WTC11 (cell line): ENCODE data around the gene EFCC1. TPM values are rescaled to one million over a fixed set of nuclear protein-coding genes. Genes with fewer than 3 reads are reported as not detected.

ENCODE experiments used
- ATAC-seq: fragments of 200-7000 bp; cut with Tn5 transposase; 2 replicates; pipeline ENCODE4 v1.10.0; 2021; ENCODE audit warnings: mild to moderate bottlenecking, moderate library complexity
- CTCF ChIA-PET: fragments of 300-600 bp; sonication (Branson Sonifier 250); formaldehyde crosslinking; loops from one replicate; lab custom pipeline; 2021; ENCODE audit warnings: antibody characterized with exemption; lab: Charles Lee
- POLR2A ChIA-PET: fragments of 350-600 bp; sonication (Branson Sonifier 250); formaldehyde crosslinking; loops from one replicate; lab custom pipeline; 2021; ENCODE audit warnings: antibody characterized with exemption; lab: Charles Lee
- DNase-seq: peaks from one replicate; pipeline ENCODE4 v3.0.0; 2021; ENCODE audit warnings: low spot score
- H3K27ac Mint-ChIP-seq: 2 replicates; pipeline ENCODE4 v1.8.0; 2021; ENCODE audit warnings: mixed read lengths
- H3K27me3 Mint-ChIP-seq: 2 replicates; pipeline ENCODE4 v1.8.0; 2021; ENCODE audit warnings: low read depth, mild to moderate bottlenecking, moderate library complexity, mixed read lengths
- H3K36me3 Mint-ChIP-seq: 2 replicates; pipeline ENCODE4 v1.8.0; 2021; ENCODE audit warnings: mixed read lengths
- H3K4me1 Mint-ChIP-seq: 2 replicates; pipeline ENCODE4 v1.8.0; 2022; ENCODE audit warnings: mixed read lengths
- H3K4me3 Mint-ChIP-seq: 2 replicates; pipeline ENCODE4 v1.8.0; 2021; ENCODE audit warnings: mild to moderate bottlenecking, moderate library complexity, mixed read lengths
- H3K9me3 Mint-ChIP-seq: 2 replicates; pipeline ENCODE4 v1.8.0; 2021; ENCODE audit warnings: mixed read lengths
- ESRRA ChIP-seq: sonication (generic); formaldehyde crosslinking; IDR thresholded peaks from 2 replicates; pipeline ENCODE4 v1.8.1; 2022; ENCODE audit warnings: mild to moderate bottlenecking, missing genetic modification reagents, borderline replicate concordance
- GTF2I ChIP-seq: fragments of 250-450 bp; sonication (Bioruptor Pico); conservative IDR thresholded peaks from 2 replicates; pipeline ENCODE4 v1.4.0; 2021; ENCODE audit warnings: mild to moderate bottlenecking
- JAZF1 ChIP-seq: fragments of 250-450 bp; sonication (Bioruptor Pico); IDR thresholded peaks from 2 replicates; pipeline ENCODE4 v1.9.0; 2021; ENCODE audit warnings: moderate library complexity, mild to moderate bottlenecking, inconsistent platforms
- MXD4 ChIP-seq: fragments of 250-450 bp; sonication (Bioruptor Pico); IDR thresholded peaks from 2 replicates; pipeline ENCODE4 v1.8.0; 2021; ENCODE audit warnings: mild to moderate bottlenecking, moderate library complexity, borderline replicate concordance
- ZNF671 ChIP-seq: fragments of 250-450 bp; sonication (Bioruptor Pico); IDR thresholded peaks from 2 replicates; pipeline ENCODE4 v1.8.0; 2021; ENCODE audit warnings: mild to moderate bottlenecking
- total RNA-seq: library from RNA; stranded (reverse); gene quantifications from 3 replicates; pipeline ENCODE4 v1.2.3, GENCODE V29; 2021
- TF ChIP-seq, protein P1 (sequence below): sonication (generic); formaldehyde crosslinking; IDR thresholded peaks from 2 replicates; pipeline ENCODE4 v1.8.1; 2022; ENCODE audit warnings: low read depth, missing genetic modification reagents, borderline replicate concordance
- TF ChIP-seq, protein P2 (sequence below): sonication (generic); formaldehyde crosslinking; IDR thresholded peaks from 2 replicates; pipeline ENCODE4 v1.8.1; 2023; ENCODE audit warnings: mild to moderate bottlenecking, missing genetic modification reagents, moderate library complexity
- TF ChIP-seq, protein P3 (sequence below): sonication (generic); formaldehyde crosslinking; IDR thresholded peaks from 2 replicates; pipeline ENCODE4 v1.8.1; 2023; ENCODE audit warnings: mild to moderate bottlenecking, moderate library complexity, missing genetic modification reagents
- TF ChIP-seq, protein P4 (sequence below): sonication (generic); formaldehyde crosslinking; IDR thresholded peaks from 2 replicates; pipeline ENCODE4 v1.8.0; 2023; ENCODE audit warnings: missing genetic modification reagents, mild to moderate bottlenecking, borderline replicate concordance
- TF ChIP-seq, protein P5 (sequence below): fragments of 250-450 bp; sonication (Bioruptor Pico); IDR thresholded peaks from 2 replicates; pipeline ENCODE4 v1.8.0; 2021; ENCODE audit warnings: mild to moderate bottlenecking
- TF ChIP-seq, protein P6 (sequence below): sonication (generic); formaldehyde crosslinking; IDR thresholded peaks from 2 replicates; pipeline ENCODE4 v1.8.1; 2022; ENCODE audit warnings: mild to moderate bottlenecking, moderate library complexity, missing genetic modification reagents
- TF ChIP-seq, protein P7 (sequence below): fragments of 250-450 bp; sonication (Bioruptor Pico); IDR thresholded peaks from 2 replicates; pipeline ENCODE4 v2.1.2; 2022; ENCODE audit warnings: mild to moderate bottlenecking, moderate library complexity

EFCC1 gene
- total RNA-seq, 1 experiment from 2014 or later: 0.31 TPM

DNA sequence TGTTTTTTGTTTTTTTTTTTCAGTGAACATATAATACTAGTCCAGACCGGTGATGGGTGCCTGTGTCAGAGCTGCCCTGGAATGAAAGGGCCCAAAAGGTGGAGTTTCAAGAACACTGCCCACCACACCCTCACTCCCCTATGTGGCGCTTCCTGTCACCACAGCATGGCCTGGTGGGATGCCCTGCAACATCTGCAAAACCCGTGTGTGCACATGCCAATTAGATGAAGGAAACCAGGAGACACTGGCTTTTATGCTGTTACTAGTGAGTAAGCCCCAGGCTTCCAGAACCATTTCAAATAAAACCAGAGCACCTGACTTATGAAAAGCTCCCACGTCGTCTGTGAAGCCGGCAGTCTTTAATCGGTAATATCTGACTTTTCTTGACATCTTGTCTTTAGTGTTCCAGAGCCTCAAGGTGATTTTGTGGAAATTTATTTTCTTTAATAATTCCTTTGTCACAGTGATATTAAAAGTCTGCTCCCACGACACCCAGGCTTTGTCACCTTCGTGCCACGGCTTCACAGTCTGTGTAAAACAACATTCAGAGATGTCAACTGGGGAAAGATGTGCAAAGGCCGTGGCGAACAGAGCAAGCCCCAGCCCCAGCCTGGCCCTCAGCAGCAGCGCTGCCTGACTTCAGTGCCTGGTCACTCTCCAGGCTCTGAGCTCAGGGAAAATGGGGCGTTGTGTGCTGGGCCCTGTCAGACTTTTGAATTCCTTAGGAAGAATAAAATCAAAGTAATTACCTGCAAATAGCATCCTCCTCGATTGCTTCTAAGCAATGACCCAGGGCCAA is 13.6 kb upstream of the EFCC1 start:
- CTCF ChIA-PET: interaction anchor here (7.3 kb wide), 1 partner anchor 17 kb away, joined by 38 read pairs; no protein-coding TSS in a partner anchor
- POLR2A ChIA-PET: no interaction called here
- ATAC-seq (no peak), DNase-seq (no peak)
- TF ChIP-seq, protein P1, sequence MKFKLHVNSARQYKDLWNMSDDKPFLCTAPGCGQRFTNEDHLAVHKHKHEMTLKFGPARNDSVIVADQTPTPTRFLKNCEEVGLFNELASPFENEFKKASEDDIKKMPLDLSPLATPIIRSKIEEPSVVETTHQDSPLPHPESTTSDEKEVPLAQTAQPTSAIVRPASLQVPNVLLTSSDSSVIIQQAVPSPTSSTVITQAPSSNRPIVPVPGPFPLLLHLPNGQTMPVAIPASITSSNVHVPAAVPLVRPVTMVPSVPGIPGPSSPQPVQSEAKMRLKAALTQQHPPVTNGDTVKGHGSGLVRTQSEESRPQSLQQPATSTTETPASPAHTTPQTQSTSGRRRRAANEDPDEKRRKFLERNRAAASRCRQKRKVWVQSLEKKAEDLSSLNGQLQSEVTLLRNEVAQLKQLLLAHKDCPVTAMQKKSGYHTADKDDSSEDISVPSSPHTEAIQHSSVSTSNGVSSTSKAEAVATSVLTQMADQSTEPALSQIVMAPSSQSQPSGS (CRISPR knock-in tag): no peak
- Mint-ChIP-seq H3K36me3 (no peaks in the 10 kb centered on the region), H3K4me1 (peaks cover 7% of the 10 kb centered on the region), H3K4me3 (no peak overlapping the region), H3K27ac (no peak overlapping the region), H3K9me3 (no peaks in the 10 kb centered on the region), H3K27me3 (peaks cover 17% of the 10 kb centered on the region)

DNA sequence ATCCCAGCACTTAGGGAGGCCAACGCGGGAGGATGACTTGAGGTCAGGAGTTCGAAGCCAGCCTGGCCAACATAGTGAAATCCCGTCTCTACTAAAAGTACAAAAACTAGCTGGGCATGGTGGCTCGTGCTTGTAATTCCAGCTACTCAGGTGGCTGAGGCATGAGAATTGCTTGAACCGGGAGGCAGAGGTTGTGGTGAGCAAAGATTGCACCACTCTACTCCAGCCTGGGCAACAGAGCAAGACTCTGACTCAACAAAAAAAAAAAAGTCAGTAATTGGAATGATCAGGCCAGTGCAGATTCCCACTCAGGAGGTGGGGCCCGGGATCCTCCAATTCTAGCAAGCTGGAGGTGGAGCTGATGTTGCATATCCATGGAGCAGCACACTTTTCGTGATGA is 12.8 kb upstream of the EFCC1 start:
- Mint-ChIP-seq H3K4me3 (no peak overlapping the region), H3K27ac (no peak overlapping the region), H3K36me3 (no peaks in the 10 kb centered on the region), H3K4me1 (peaks cover 14% of the 10 kb centered on the region), H3K27me3 (peaks cover 22% of the 10 kb centered on the region), H3K9me3 (no peaks in the 10 kb centered on the region)
- ChIA-PET POLR2A (no interaction called here), CTCF (interaction anchor here (1.7 kb wide), 1 partner anchor 19 kb away, joined by 10 read pairs; no protein-coding TSS in a partner anchor)
- TF ChIP-seq, protein P2, sequence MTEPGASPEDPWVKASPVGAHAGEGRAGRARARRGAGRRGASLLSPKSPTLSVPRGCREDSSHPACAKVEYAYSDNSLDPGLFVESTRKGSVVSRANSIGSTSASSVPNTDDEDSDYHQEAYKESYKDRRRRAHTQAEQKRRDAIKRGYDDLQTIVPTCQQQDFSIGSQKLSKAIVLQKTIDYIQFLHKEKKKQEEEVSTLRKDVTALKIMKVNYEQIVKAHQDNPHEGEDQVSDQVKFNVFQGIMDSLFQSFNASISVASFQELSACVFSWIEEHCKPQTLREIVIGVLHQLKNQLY (CRISPR knock-in tag): no peak
- TF ChIP-seq, protein P3, sequence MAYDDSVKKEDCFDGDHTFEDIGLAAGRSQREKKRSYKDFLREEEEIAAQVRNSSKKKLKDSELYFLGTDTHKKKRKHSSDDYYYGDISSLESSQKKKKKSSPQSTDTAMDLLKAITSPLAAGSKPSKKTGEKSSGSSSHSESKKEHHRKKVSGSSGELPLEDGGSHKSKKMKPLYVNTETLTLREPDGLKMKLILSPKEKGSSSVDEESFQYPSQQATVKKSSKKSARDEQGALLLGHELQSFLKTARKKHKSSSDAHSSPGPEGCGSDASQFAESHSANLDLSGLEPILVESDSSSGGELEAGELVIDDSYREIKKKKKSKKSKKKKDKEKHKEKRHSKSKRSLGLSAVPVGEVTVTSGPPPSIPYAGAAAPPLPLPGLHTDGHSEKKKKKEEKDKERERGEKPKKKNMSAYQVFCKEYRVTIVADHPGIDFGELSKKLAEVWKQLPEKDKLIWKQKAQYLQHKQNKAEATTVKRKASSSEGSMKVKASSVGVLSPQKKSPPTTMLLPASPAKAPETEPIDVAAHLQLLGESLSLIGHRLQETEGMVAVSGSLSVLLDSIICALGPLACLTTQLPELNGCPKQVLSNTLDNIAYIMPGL: no peak
- TF ChIP-seq, protein P4, sequence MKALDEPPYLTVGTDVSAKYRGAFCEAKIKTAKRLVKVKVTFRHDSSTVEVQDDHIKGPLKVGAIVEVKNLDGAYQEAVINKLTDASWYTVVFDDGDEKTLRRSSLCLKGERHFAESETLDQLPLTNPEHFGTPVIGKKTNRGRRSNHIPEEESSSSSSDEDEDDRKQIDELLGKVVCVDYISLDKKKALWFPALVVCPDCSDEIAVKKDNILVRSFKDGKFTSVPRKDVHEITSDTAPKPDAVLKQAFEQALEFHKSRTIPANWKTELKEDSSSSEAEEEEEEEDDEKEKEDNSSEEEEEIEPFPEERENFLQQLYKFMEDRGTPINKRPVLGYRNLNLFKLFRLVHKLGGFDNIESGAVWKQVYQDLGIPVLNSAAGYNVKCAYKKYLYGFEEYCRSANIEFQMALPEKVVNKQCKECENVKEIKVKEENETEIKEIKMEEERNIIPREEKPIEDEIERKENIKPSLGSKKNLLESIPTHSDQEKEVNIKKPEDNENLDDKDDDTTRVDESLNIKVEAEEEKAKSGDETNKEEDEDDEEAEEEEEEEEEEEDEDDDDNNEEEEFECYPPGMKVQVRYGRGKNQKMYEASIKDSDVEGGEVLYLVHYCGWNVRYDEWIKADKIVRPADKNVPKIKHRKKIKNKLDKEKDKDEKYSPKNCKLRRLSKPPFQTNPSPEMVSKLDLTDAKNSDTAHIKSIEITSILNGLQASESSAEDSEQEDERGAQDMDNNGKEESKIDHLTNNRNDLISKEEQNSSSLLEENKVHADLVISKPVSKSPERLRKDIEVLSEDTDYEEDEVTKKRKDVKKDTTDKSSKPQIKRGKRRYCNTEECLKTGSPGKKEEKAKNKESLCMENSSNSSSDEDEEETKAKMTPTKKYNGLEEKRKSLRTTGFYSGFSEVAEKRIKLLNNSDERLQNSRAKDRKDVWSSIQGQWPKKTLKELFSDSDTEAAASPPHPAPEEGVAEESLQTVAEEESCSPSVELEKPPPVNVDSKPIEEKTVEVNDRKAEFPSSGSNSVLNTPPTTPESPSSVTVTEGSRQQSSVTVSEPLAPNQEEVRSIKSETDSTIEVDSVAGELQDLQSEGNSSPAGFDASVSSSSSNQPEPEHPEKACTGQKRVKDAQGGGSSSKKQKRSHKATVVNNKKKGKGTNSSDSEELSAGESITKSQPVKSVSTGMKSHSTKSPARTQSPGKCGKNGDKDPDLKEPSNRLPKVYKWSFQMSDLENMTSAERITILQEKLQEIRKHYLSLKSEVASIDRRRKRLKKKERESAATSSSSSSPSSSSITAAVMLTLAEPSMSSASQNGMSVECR (CRISPR knock-in tag): no peak
- no peak for TF ChIP-seq ZNF671 (CRISPR knock-in tag)
- TF ChIP-seq ESRRA (CRISPR knock-in tag): no peak
- TF ChIP-seq, protein P5, sequence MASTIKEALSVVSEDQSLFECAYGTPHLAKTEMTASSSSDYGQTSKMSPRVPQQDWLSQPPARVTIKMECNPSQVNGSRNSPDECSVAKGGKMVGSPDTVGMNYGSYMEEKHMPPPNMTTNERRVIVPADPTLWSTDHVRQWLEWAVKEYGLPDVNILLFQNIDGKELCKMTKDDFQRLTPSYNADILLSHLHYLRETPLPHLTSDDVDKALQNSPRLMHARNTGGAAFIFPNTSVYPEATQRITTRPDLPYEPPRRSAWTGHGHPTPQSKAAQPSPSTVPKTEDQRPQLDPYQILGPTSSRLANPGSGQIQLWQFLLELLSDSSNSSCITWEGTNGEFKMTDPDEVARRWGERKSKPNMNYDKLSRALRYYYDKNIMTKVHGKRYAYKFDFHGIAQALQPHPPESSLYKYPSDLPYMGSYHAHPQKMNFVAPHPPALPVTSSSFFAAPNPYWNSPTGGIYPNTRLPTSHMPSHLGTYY (CRISPR knock-in tag): no peak
- TF ChIP-seq, protein P6, sequence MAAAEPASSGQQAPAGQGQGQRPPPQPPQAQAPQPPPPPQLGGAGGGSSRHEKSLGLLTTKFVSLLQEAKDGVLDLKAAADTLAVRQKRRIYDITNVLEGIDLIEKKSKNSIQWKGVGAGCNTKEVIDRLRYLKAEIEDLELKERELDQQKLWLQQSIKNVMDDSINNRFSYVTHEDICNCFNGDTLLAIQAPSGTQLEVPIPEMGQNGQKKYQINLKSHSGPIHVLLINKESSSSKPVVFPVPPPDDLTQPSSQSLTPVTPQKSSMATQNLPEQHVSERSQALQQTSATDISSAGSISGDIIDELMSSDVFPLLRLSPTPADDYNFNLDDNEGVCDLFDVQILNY (CRISPR knock-in tag): no peak
- TF ChIP-seq, protein P7, sequence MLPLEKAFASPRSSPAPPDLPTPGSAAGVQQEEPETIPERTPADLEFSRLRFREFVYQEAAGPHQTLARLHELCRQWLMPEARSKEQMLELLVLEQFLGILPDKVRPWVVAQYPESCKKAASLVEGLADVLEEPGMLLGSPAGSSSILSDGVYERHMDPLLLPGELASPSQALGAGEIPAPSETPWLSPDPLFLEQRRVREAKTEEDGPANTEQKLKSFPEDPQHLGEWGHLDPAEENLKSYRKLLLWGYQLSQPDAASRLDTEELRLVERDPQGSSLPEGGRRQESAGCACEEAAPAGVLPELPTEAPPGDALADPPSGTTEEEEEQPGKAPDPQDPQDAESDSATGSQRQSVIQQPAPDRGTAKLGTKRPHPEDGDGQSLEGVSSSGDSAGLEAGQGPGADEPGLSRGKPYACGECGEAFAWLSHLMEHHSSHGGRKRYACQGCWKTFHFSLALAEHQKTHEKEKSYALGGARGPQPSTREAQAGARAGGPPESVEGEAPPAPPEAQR (CRISPR knock-in tag): no peak
- no peak for TF ChIP-seq GTF2I
- no peak for TF ChIP-seq JAZF1 (CRISPR knock-in tag)
- TF ChIP-seq MXD4: no peak
- ATAC-seq: no peak
- DNase-seq: no peak
